Stimulated activated CD8-positive, alpha-beta memory T cell treated with anti-CD3 and anti-CD28 coated beads, Interleukin-7, amount 100 ng/mL, for 4 hours (primary cell): ENCODE measurements around the gene PLA2G3.
"Not testable (repeated sequence)": the region's sequence is repeated elsewhere in the genome, so short reads cannot be mapped to it uniquely, and the experiment has no call there.

Experiments used
- DNase-seq, 2 donors: peaks; one replicate each; pipeline ENCODE4 v3.0.0-alpha.2; 2020; ENCODE audit warnings: low read depth in 2 of 2

PLA2G3 gene

GRCh38 chr22:31123292-31123602 is 17.1 kb downstream of the PLA2G3 start:
- DNase-seq: no peak

- no peak for DNase-seq
Measured at GRCh38 chr22:31122532-31123291, 17.6 kb downstream of the PLA2G3 start, which contains the start of gene INPP5J. INPP5J (plus strand) TSS chr22:31122966; CDS start chr22:31123015, 49 bp downstream.

GRCh38 chr22:31122196-31122531 is 18.1 kb downstream of the PLA2G3 start:
- DNase-seq: no peak

- DNase-seq: no peak
Measured at GRCh38 chr22:31121403-31121802, 18.9 kb downstream of the PLA2G3 start.

- no peak for DNase-seq
Measured at GRCh38 chr22:31120642-31121041, 19.7 kb downstream of the PLA2G3 start.

- no peak for DNase-seq
Measured at GRCh38 chr22:31120230-31120629, 20.1 kb downstream of the PLA2G3 start.

GRCh38 chr22:31119026-31119717 is 21.1 kb downstream of the PLA2G3 start:
- no peak for DNase-seq

- DNase-seq: no peak
Measured at GRCh38 chr22:31118046-31118820, 22.1 kb downstream of the PLA2G3 start.

- not testable (repeated sequence) for DNase-seq
Measured at GRCh38 chr22:31112547-31113091, 27.7 kb downstream of the PLA2G3 start.

- no peak for DNase-seq
Measured at GRCh38 chr22:31107894-31108218, 32.5 kb downstream of the PLA2G3 start.

GRCh38 chr22:31107178-31107893 is 33.0 kb downstream of the PLA2G3 start, which contains the start of gene SELENOM:
SELENOM (minus strand) TSS chr22:31107568; CDS start chr22:31107505, 63 bp downstream.
- DNase-seq: peak; percentile 68 to 81

GRCh38 chr22:31106731-31107177 is 33.6 kb downstream of the PLA2G3 start:
- no peak for DNase-seq

- DNase-seq: no peak
Measured at GRCh38 chr22:31106001-31106571, 34.2 kb downstream of the PLA2G3 start.

GRCh38 chr22:31105282-31105929 is 34.9 kb downstream of the PLA2G3 start:
- no peak for DNase-seq

- peak in 1 of 2 donors; percentile 10 for DNase-seq
Measured at GRCh38 chr22:31104869-31105268, 35.4 kb downstream of the PLA2G3 start.

GRCh38 chr22:31103899-31104694 is 36.2 kb downstream of the PLA2G3 start:
- DNase-seq: no peak

GRCh38 chr22:31103111-31103510 is 37.2 kb downstream of the PLA2G3 start:
- no peak for DNase-seq

- DNase-seq: no peak
Measured at GRCh38 chr22:31102441-31103081, 37.7 kb downstream of the PLA2G3 start.

- DNase-seq: no peak
Measured at GRCh38 chr22:31100762-31101525, 39.4 kb downstream of the PLA2G3 start.
